ENCODE results near the gene CCDC107. TPM values are rescaled to one million over a fixed set of nuclear protein-coding genes. Genes with fewer than 3 reads are reported as not detected.

The CCDC107 gene
- total and polyA plus RNA-seq, 2 experiments from 2014 or later: 6.9 to 18.4 TPM

- Histone ChIP-seq H3F3A (replicated peaks; ENCODE audit: low read depth) (no peaks in the 10 kb centered on the region), H3K27me3 (ENCODE audit: insufficient read depth) (no peaks in the 10 kb centered on the region), H3K9me2 (ENCODE audit: insufficient read depth) (no peaks in the 10 kb centered on the region), H3K36me3 (ENCODE audit: insufficient read depth) (peaks cover 38% of the 10 kb centered on the region; the same call in 1 of the 2 replicates), H3K79me2 (replicated peaks; ENCODE audit: insufficient read depth) (no peaks in the 10 kb centered on the region), H3K4me3 (no peak overlapping the region), H4K20me1 (replicated peaks; ENCODE audit: insufficient read depth) (no peaks in the 10 kb centered on the region), H3K4me2 (no peak overlapping the region), H2AFZ (no peak overlapping the region), H3K27ac (ENCODE audit: low read depth) (no peak overlapping the region), H3K4me1 (ENCODE audit: insufficient read depth) (no peaks in the 10 kb centered on the region)
- Mint-ChIP-seq H3K4me3 (no peak overlapping the region), H3K27me3 (ENCODE audit: insufficient read depth, low read depth, poor library complexity) (peaks cover 6% of the 10 kb centered on the region), H3K4me1 (no peaks in the 10 kb centered on the region), H3K36me3 (ENCODE audit: low read depth) (peaks cover 23% of the 10 kb centered on the region), H3K9me3 (no peaks in the 10 kb centered on the region), H3K27ac (no peak overlapping the region)
- DNase-seq (ENCODE audit: low spot score): no peak
- ATAC-seq: no peak
- TF ChIP-seq POLR2AphosphoS5 (IDR thresholded peaks at IDR 0.05; ENCODE audit: low read depth) (no peak), CREB1 (CRISPR knock-in tag; IDR thresholded peaks at IDR 0.05; ENCODE audit: low read depth) (no peak), JUNB (IDR thresholded peaks at IDR 0.05; ENCODE audit: unreplicated experiment) (no peak), CTCF (conservative IDR thresholded peaks at IDR 0.05; ENCODE audit: low read depth in 2 of 2) (no peak), STAT1 (IDR thresholded peaks at IDR 0.05; ENCODE audit: unreplicated experiment) (no peak), REST (IDR thresholded peaks at IDR 0.05; ENCODE audit: unreplicated experiment) (no peak), NANOG (IDR thresholded peaks at IDR 0.05; ENCODE audit: borderline replicate concordance) (no peak), ZNF462 (CRISPR knock-in tag; IDR thresholded peaks at IDR 0.05) (no peak), ETS1 (IDR thresholded peaks at IDR 0.05) (no peak)
Observed at GRCh38 chr9:35702696-35703095, 44.6 kb downstream of the CCDC107 start.
